A549 (cell line): ENCODE measurements around the gene DNMT1. TPM values are rescaled to one million over a fixed set of nuclear protein-coding genes. Genes with fewer than 3 reads are reported as not detected.

ENCODE experiments used
- ATAC-seq, 2 experiments: fragments of 200-7000 bp in 1 of 2; fragments of >200 bp in 1 of 2; cut with Nextera tagmentation in 1 of 2; cut with Tn5 transposase in 1 of 2; 3 replicates each; pipeline versions ENCODE4 v1.8.0 to v1.9.1; 2018 to 2020; ENCODE audit warnings: mild to moderate bottlenecking in 1 of 2, moderate library complexity in 1 of 2
- CTCF ChIA-PET: fragments of 300-600 bp; sonication (Branson Sonifier 250); formaldehyde crosslinking; extraction: SDS; loops from one replicate; lab custom pipeline; 2021; ENCODE audit warnings: antibody characterized with exemption, inconsistent platforms; lab: Yijun Ruan, JAX
- POLR2A ChIA-PET: fragments of 350-600 bp; formaldehyde crosslinking; extraction: SDS; loops from one replicate; lab custom pipeline; 2021; ENCODE audit warnings: antibody characterized with exemption, inconsistent platforms; lab: Yijun Ruan, JAX
- DNase-seq, 2 experiments: peaks; one replicate each; pipeline versions ENCODE4 v3.0.0 to v3.0.0-alpha.2; 2011 to 2016; ENCODE audit warnings: low read depth in 1 of 2, low spot score in 1 of 2
- FAIRE-seq: peaks from 2 replicates; lab custom pipeline; 2011; peaks lifted over from hg19 to GRCh38; lab: Jason Lieb, UNC
- H3K27ac ChIP-seq, 2 experiments: fragments of >200 bp; sonication (Bioruptor Twin); formaldehyde crosslinking; 3 replicates each; pipeline ENCODE4 v1.5.1; 2016 to 2017
- H3K4me1 ChIP-seq: fragments of >200 bp; sonication (Bioruptor Twin); formaldehyde crosslinking; 3 replicates; pipeline ENCODE4 v1.6.1; 2016
- H3K4me2 ChIP-seq: fragments of >200 bp; sonication (Bioruptor Twin); formaldehyde crosslinking; 3 replicates; pipeline ENCODE4 v1.6.1; 2016
- H3K4me3 ChIP-seq: fragments of >200 bp; sonication (Bioruptor Twin); formaldehyde crosslinking; 3 replicates; pipeline ENCODE4 v1.5.1; 2016
- H3K9me3 ChIP-seq: fragments of >200 bp; sonication (Bioruptor Twin); formaldehyde crosslinking; 3 replicates; pipeline ENCODE4 v1.6.1; 2016
- ATOH8 ChIP-seq: fragments of 250-450 bp; sonication (Bioruptor Pico); IDR thresholded peaks from 2 replicates; pipeline ENCODE4 v1.5.0; 2020; ENCODE audit warnings: low read depth, mild to moderate bottlenecking, moderate library complexity
- BCL3 ChIP-seq: fragments of >200 bp; sonication (Bioruptor Twin); formaldehyde crosslinking; IDR thresholded peaks from 3 replicates; pipeline ENCODE4 v1.6.1; 2016
- CBX2 ChIP-seq: fragments of 200-600 bp; sonication (generic); IDR thresholded peaks from 2 replicates; pipeline ENCODE4 v1.6.1; 2016; ENCODE audit warnings: low read depth, mild to moderate bottlenecking, borderline replicate concordance
- EP300 ChIP-seq, 2 experiments: fragments of >200 bp; sonication (Bioruptor Twin); formaldehyde crosslinking; IDR thresholded peaks; 2 replicates in 1 of 2; 3 replicates in 1 of 2; pipeline ENCODE4 v1.6.1; 2016 to 2017
- FOSB ChIP-seq: fragments of 250-450 bp; sonication (Bioruptor Pico); IDR thresholded peaks from 2 replicates; pipeline ENCODE4 v1.5.0; 2020; ENCODE audit warnings: mild to moderate bottlenecking, moderate library complexity
- KDM1A ChIP-seq: fragments of 200-600 bp; sonication (generic); IDR thresholded peaks from 2 replicates; pipeline ENCODE4 v1.6.1; 2016; ENCODE audit warnings: low read depth, mild to moderate bottlenecking
- MAZ ChIP-seq: fragments of 150-350 bp; IDR thresholded peaks from 2 replicates; pipeline ENCODE4 v1.6.1; 2014; ENCODE audit warnings: antibody characterized with exemption, low read depth, low read length, borderline replicate concordance
- NFE2L2 ChIP-seq: fragments of 150-350 bp; conservative IDR thresholded peaks from 2 replicates; pipeline ENCODE4 v1.6.1; 2014; ENCODE audit warnings: low read length
- PHF8 ChIP-seq: fragments of 200-600 bp; sonication (generic); IDR thresholded peaks from 2 replicates; pipeline ENCODE4 v1.6.1; 2016; ENCODE audit warnings: low read depth, mild to moderate bottlenecking, antibody characterized with exemption, moderate library complexity, borderline replicate concordance
- RARB ChIP-seq: fragments of 250-450 bp; sonication (Bioruptor Pico); IDR thresholded peaks from 2 replicates; pipeline ENCODE4 v1.8.0; 2021; ENCODE audit warnings: mild to moderate bottlenecking, moderate library complexity
- REST ChIP-seq: fragments of 200-600 bp; sonication (generic); IDR thresholded peaks from 2 replicates; pipeline ENCODE4 v1.6.1; 2016; ENCODE audit warnings: antibody characterized with exemption, mild to moderate bottlenecking, moderate library complexity
- TFCP2L1 ChIP-seq: fragments of 250-450 bp; sonication (Bioruptor Pico); IDR thresholded peaks from 2 replicates; pipeline ENCODE4 v1.5.0; 2021; ENCODE audit warnings: mild to moderate bottlenecking
- TP53 ChIP-seq: fragments of 250-450 bp; sonication (Bioruptor Pico); IDR thresholded peaks from 2 replicates; pipeline ENCODE4 v1.5.0; 2021; ENCODE audit warnings: mild to moderate bottlenecking, moderate library complexity
- ZC3H11A ChIP-seq: fragments of 450-650 bp; IDR thresholded peaks from 2 replicates; pipeline ENCODE4 v1.6.1; 2014; ENCODE audit warnings: antibody characterized with exemption, mild to moderate bottlenecking
- ZSCAN20 ChIP-seq: fragments of 250-450 bp; sonication (Bioruptor Pico); IDR thresholded peaks from 2 replicates; pipeline ENCODE4 v1.8.0; 2022; ENCODE audit warnings: mild to moderate bottlenecking, moderate library complexity
- WGBS: methylation state at CpG from one replicate; pipeline ENCODE4 v1.1.6; 2017; ENCODE audit errors: missing lambda C conversion rate; 5-methylcytosine and 5-hydroxymethylcytosine counted together
- polyA plus RNA-seq, 4 experiments: library from polyadenylated mRNA; depleted of rRNA in 3 of 4; stranded (reverse); fragments of >200 nt; fragmentation: RNase III in 1 of 4; extraction: RNeasy Plus Mini Kit Qiagen cat#74134 plus additional on column Dnase treatment in 1 of 4; gene quantifications; 2 replicates in 3 of 4; 3 replicates in 1 of 4; pipeline ENCODE4 v1.2.3, GENCODE V29; 2011 to 2017
- TF ChIP-seq, protein P1 (sequence below): fragments of 450-650 bp; IDR thresholded peaks from 2 replicates; pipeline ENCODE4 v1.6.1; 2014; ENCODE audit warnings: antibody characterized with exemption
- TF ChIP-seq, protein P2 (sequence below): IDR thresholded peaks from 2 replicates; pipeline ENCODE4 v1.6.1; 2012; ENCODE audit warnings: low read depth, borderline replicate concordance

DNMT1 gene
- polyA plus RNA-seq, 2 of the 4 experiments (the other 2 are of a cell fraction) = 85.2 to 86.2 TPM

DNA sequence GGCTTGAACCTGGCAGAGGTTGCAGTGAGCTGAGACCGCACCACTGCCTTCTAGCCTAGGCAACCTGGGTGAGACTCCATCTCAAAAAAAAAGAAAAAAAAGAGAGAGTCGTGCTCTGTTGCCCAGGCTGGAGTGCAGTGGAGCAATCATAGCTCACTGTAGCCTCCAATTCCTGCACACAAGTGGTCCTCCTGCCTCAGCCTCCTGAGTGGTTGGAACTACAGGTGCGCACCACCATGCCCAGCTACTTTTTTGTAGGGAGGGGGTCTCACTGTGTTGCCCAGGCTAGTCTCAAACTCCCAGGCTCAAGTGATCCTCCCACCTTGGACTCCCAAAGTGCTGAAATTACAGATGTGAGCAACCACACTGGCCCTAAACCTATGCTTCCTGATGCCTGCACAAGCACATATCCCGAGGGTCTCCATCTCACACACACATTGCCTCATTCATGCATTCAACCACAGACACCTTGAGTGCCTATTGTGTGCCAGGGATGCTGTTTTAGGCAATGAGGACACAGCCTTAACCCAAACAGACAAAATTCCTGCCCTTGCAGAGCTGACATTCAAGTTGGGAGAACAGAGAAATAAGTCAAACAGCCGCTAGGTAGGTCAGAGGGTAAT, 94.5 kb downstream of the DNMT1 start:
- 63% methylated on average over 5 of the region's 5 CpGs for WGBS
- FAIRE-seq = no peak
- TF ChIP-seq, protein P1, sequence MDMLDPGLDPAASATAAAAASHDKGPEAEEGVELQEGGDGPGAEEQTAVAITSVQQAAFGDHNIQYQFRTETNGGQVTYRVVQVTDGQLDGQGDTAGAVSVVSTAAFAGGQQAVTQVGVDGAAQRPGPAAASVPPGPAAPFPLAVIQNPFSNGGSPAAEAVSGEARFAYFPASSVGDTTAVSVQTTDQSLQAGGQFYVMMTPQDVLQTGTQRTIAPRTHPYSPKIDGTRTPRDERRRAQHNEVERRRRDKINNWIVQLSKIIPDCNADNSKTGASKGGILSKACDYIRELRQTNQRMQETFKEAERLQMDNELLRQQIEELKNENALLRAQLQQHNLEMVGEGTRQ = no peak
- TF ChIP-seq NFE2L2 (no peak), PHF8 (no peak), BCL3 (no peak), EP300 (IDR thresholded peaks at IDR 0.05) (no peak), TP53 (CRISPR knock-in tag) (no peak), ATOH8 (CRISPR knock-in tag) (no peak), FOSB (CRISPR knock-in tag) (no peak), CBX2 (no peak), ZC3H11A (no peak)
- TF ChIP-seq, all 56 proteins: peak for 0
- Histone ChIP-seq H3K27ac (no peak overlapping the region), H3K4me3 (no peak overlapping the region), H3K4me2 (no peak overlapping the region), H3K4me1 (peaks cover 4% of the 10 kb centered on the region; the same call in 1 of the 3 replicates), H3K9me3 (no peaks in the 10 kb centered on the region)
- ATAC-seq (no peak), DNase-seq (no peak)
- CTCF ChIA-PET = interaction anchor here (0.6 to 2.0 kb wide), 3 partner anchors 8 to 79 kb away, joined by 3 to 10 read pairs (median 4); no protein-coding TSS in a partner anchor
- POLR2A ChIA-PET = no interaction called here

DNA sequence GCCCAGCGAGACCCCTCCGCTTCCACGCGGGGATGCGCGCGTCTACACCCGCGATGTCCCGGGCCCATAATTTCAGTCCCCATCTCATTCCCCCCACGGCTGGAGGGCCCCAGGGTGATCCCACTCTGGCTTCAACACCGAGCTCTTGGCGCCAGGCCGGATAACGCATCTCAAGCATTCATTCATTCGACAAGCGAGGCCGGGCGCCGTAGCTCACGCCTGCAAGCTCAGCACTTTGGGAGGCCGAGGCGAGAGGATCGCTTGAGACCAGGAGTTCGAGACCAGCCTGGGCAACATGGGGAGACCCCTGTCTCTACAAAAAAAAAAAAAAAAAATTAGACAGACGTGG, 98.2 kb downstream of the DNMT1 start:
- H3K4me3 ChIP-seq = peak overlapping the region; percentile 34; the same call in 2 of the 3 replicates
- CTCF ChIA-PET = interaction anchor here (0.8 to 2.2 kb wide), 5 partner anchors 13 to 483 kb away, joined by 3 to 5 read pairs (median 4); no protein-coding TSS in a partner anchor
- H3K4me1 ChIP-seq = peaks cover 4% of the 10 kb centered on the region; the same call in 1 of the 3 replicates
- FAIRE-seq (no peak), DNase-seq (no peak), ATAC-seq (no peak)
- POLR2A ChIA-PET = interaction anchor here (1.2 to 1.4 kb wide), 2 partner anchors 10 to 15 kb away, joined by 9 to 12 read pairs; partner anchors contain the start of genes P2RY11 and PPAN
- WGBS = 61% methylated on average over 16 of the region's 26 CpGs
- peak overlapping the region; percentile 87 for H3K4me2 ChIP-seq
- peak overlapping the region; percentile 79 to 89 for H3K27ac ChIP-seq
- TF ChIP-seq, protein P2, sequence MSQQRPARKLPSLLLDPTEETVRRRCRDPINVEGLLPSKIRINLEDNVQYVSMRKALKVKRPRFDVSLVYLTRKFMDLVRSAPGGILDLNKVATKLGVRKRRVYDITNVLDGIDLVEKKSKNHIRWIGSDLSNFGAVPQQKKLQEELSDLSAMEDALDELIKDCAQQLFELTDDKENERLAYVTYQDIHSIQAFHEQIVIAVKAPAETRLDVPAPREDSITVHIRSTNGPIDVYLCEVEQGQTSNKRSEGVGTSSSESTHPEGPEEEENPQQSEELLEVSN = 0 out of 2 replicates have a peak, but pooled peaks have one; percentile 6
- no peak for TF ChIP-seq REST
- TF ChIP-seq KDM1A = no peak
- TF ChIP-seq RARB (CRISPR knock-in tag) = no peak
- no peak for TF ChIP-seq ZSCAN20 (CRISPR knock-in tag)
- no peak for TF ChIP-seq MAZ
- TF ChIP-seq TFCP2L1 = no peak
- no peaks in the 10 kb centered on the region for H3K9me3 ChIP-seq
